HepG2 (cell line): ENCODE data around the gene TUBA4A. TPM values are rescaled to one million over a fixed set of nuclear protein-coding genes. Genes with fewer than 3 reads are reported as not detected.

Experiments
- ATAD3A ChIP-seq: sonication (generic); formaldehyde crosslinking; IDR thresholded peaks from 2 replicates; pipeline ENCODE4 v1.4.0; 2020; ENCODE audit warnings: missing genetic modification reagents
- EED ChIP-seq: sonication (generic); formaldehyde crosslinking; IDR thresholded peaks from 2 replicates; pipeline ENCODE4 v1.5.0; 2020; ENCODE audit warnings: mild to moderate bottlenecking, missing genetic modification reagents
- HDAC2 ChIP-seq: sonication (generic); formaldehyde crosslinking; IDR thresholded peaks from 2 replicates; pipeline ENCODE4 v1.4.0; 2020; ENCODE audit warnings: missing genetic modification reagents
- KLF13 ChIP-seq: sonication (generic); formaldehyde crosslinking; IDR thresholded peaks from 2 replicates; pipeline ENCODE4 v1.4.0; 2020; ENCODE audit warnings: mild to moderate bottlenecking, missing genetic modification reagents
- NBN ChIP-seq: fragments of 450-650 bp; conservative IDR thresholded peaks from 2 replicates; pipeline ENCODE4 v1.6.1; 2017
- RXRB ChIP-seq: IDR thresholded peaks from 2 replicates; pipeline ENCODE4 v1.6.1; 2016; ENCODE audit warnings: borderline replicate concordance, missing genetic modification reagents, missing compliant biosample characterization
- SMARCE1 ChIP-seq: fragments of 450-650 bp; IDR thresholded peaks from 2 replicates; pipeline ENCODE4 v1.6.1; 2017; ENCODE audit warnings: borderline replicate concordance
- TFAP4 ChIP-seq: sonication (generic); IDR thresholded peaks from 2 replicates; pipeline ENCODE4 v1.6.1; 2016; ENCODE audit warnings: low read depth, borderline replicate concordance
- ZBTB10 ChIP-seq: sonication (generic); formaldehyde crosslinking; IDR thresholded peaks from 2 replicates; pipeline ENCODE4 v1.4.0; 2020; ENCODE audit warnings: missing genetic modification reagents, borderline replicate concordance
- ZNF20 ChIP-seq: sonication (generic); formaldehyde crosslinking; IDR thresholded peaks from 2 replicates; pipeline ENCODE4 v1.4.0; 2020; ENCODE audit warnings: mild to moderate bottlenecking, moderate library complexity, missing genetic modification reagents
- ZNF276 ChIP-seq: sonication (generic); formaldehyde crosslinking; IDR thresholded peaks from 2 replicates; pipeline ENCODE4 v1.4.0; 2020; ENCODE audit warnings: mild to moderate bottlenecking, low read depth, missing genetic modification reagents
- ZNF331 ChIP-seq: sonication (generic); formaldehyde crosslinking; IDR thresholded peaks from 2 replicates; pipeline ENCODE4 v1.4.0; 2020; ENCODE audit warnings: missing genetic modification reagents
- ZNF619 ChIP-seq: sonication (generic); formaldehyde crosslinking; IDR thresholded peaks from 2 replicates; pipeline ENCODE4 v1.4.0; 2020; ENCODE audit warnings: mild to moderate bottlenecking, missing genetic modification reagents
- ZNF713 ChIP-seq: sonication (generic); formaldehyde crosslinking; IDR thresholded peaks from 2 replicates; pipeline ENCODE4 v1.4.0; 2020; ENCODE audit warnings: mild to moderate bottlenecking, missing genetic modification reagents
- polyA plus RNA-seq, 8 experiments: library from polyadenylated mRNA; depleted of rRNA in 3 of 8; stranded (reverse) in 7 of 8; unstranded in 1 of 8; fragments of >200 nt; fragmentation: Illumina TruSeq in 4 of 8; extraction: Trizol in 4 of 8; gene quantifications; 2 replicates each; pipeline versions ENCODE4 v1.2.1 to v1.2.3, GENCODE V29; 2011 to 2016; ENCODE audit warnings: low read depth in 4 of 8, missing spikeins in 1 of 8, mixed read lengths in 1 of 8; ENCODE audit not compliant: insufficient read depth in 1 of 8
- total RNA-seq, 5 experiments: library from RNA; depleted of rRNA; stranded (reverse); fragments of >200 nt; fragmentation: Illumina TruSeq; extraction: Trizol; gene quantifications; 2 replicates each; pipeline ENCODE4 v1.2.3, GENCODE V29; 2016; ENCODE audit warnings: low read depth in 1 of 5
- TF ChIP-seq, protein P1 (sequence below): sonication (generic); formaldehyde crosslinking; IDR thresholded peaks from 2 replicates; pipeline ENCODE4 v1.4.0; 2020; ENCODE audit warnings: missing genetic modification reagents
- TF ChIP-seq, protein P2 (sequence below), 2 experiments: fragments of 450-650 bp in 1 of 2; sonication (generic) in 1 of 2; formaldehyde crosslinking; IDR thresholded peaks; 2 replicates each; pipeline versions ENCODE4 v1.5.0 to v1.8.0; 2020 to 2022; ENCODE audit warnings: mild to moderate bottlenecking in 1 of 2, missing genetic modification reagents in 1 of 2
- TF ChIP-seq, protein P3 (sequence below): sonication (generic); formaldehyde crosslinking; IDR thresholded peaks from 2 replicates; pipeline ENCODE4 v1.4.0; 2020; ENCODE audit warnings: missing genetic modification reagents; ENCODE audit errors: not compliant biosample characterization
- TF ChIP-seq, protein P4 (sequence below): sonication (generic); formaldehyde crosslinking; IDR thresholded peaks from 2 replicates; pipeline ENCODE4 v1.8.0; 2022; ENCODE audit warnings: mild to moderate bottlenecking, missing genetic modification reagents; ENCODE audit not compliant: insufficient replicate concordance

Gene TUBA4A
- total and polyA plus RNA-seq, 2 of the 13 experiments (the other 11 are each of a cell fraction or from before 2014, with no cell fraction given): 1.3 to 12.7 TPM

DNA sequence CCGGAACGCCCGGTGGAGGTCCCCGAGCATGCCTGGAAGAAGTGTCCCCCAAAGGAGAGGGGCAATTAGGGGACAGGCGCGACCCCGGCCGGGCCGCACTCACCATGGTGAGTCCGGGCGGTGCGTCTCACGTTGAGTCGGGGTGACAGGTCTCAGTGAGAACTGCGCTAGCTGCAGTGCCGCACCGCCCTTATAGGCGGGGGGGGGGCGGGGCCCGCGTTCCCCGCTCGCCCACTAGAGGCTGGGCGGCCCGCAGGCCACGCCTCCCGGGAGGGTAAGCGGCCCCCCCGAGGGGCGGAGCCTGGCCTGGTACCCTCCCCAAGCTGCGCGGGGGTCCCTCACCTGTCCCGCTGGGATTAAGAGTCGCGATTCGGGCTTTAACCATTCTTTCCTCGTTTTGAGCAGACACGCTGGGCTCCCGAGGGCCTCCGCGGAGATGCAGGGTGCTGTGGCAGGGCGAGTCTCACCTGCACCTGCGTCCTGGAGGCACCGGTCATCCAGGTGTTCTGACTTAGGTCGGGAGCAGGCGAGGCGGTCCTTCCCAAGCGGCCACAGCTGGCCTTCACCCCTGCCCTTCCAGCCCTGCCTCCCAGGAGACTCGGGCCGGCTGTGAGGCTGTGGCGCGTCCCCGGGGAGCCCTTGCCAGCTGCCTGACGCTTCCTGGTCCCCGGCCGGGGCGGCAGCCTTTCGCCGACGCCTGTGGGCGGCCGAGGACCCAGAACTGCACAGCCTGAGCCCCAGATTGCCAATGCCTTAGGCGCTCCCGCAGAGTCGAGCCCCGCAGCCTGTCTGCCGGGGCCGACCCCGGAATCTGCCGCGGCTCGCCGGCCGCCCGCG, at the start of gene TUBA4A (continued):
- TF ChIP-seq ZBTB10 (CRISPR knock-in tag): 0 out of 2 replicates have a peak, but pooled peaks have one; percentile 58
- TF ChIP-seq KLF13 (CRISPR knock-in tag): no peak
- TF ChIP-seq ATAD3A (CRISPR knock-in tag): no peak
- TF ChIP-seq, protein P1, sequence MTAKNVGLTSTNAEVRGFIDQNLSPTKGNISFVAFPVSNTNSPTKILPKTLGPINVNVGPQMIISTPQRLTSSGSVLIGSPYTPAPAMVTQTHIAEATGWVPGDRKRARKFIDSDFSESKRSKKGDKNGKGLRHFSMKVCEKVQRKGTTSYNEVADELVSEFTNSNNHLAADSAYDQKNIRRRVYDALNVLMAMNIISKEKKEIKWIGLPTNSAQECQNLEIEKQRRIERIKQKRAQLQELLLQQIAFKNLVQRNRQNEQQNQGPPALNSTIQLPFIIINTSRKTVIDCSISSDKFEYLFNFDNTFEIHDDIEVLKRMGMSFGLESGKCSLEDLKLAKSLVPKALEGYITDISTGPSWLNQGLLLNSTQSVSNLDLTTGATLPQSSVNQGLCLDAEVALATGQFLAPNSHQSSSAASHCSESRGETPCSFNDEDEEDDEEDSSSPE (CRISPR knock-in tag): peak; percentile 23; the same call in 1 of the 2 replicates
- TF ChIP-seq SMARCE1: no peak
- TF ChIP-seq, protein P2, sequence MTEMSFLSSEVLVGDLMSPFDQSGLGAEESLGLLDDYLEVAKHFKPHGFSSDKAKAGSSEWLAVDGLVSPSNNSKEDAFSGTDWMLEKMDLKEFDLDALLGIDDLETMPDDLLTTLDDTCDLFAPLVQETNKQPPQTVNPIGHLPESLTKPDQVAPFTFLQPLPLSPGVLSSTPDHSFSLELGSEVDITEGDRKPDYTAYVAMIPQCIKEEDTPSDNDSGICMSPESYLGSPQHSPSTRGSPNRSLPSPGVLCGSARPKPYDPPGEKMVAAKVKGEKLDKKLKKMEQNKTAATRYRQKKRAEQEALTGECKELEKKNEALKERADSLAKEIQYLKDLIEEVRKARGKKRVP (CRISPR knock-in tag; IDR thresholded peaks at IDR 0.05): 0 out of 4 replicates have a peak, but pooled peaks of 1 of the 2 experiments have one; percentile 34
- TF ChIP-seq ZNF276 (CRISPR knock-in tag): no peak
- no peak; the same call in 1 of the 2 replicates for TF ChIP-seq HDAC2 (CRISPR knock-in tag)
- TF ChIP-seq NBN: no peak
- no peak; the same call in 1 of the 2 replicates for TF ChIP-seq TFAP4
- TF ChIP-seq, protein P3, sequence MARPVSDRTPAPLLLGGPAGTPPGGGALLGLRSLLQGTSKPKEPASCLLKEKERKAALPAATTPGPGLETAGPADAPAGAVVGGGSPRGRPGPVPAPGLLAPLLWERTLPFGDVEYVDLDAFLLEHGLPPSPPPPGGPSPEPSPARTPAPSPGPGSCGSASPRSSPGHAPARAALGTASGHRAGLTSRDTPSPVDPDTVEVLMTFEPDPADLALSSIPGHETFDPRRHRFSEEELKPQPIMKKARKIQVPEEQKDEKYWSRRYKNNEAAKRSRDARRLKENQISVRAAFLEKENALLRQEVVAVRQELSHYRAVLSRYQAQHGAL (CRISPR knock-in tag): no peak
- TF ChIP-seq ZNF619 (CRISPR knock-in tag): no peak
- TF ChIP-seq RXRB (CRISPR knock-in tag): no peak; the same call in 1 of the 2 replicates
- TF ChIP-seq ZNF713 (CRISPR knock-in tag): 0 out of 2 replicates have a peak, but pooled peaks have one; percentile 23
- TF ChIP-seq ZNF331 (CRISPR knock-in tag): peak; percentile 51; the same call in 1 of the 2 replicates
- TF ChIP-seq, protein P4, sequence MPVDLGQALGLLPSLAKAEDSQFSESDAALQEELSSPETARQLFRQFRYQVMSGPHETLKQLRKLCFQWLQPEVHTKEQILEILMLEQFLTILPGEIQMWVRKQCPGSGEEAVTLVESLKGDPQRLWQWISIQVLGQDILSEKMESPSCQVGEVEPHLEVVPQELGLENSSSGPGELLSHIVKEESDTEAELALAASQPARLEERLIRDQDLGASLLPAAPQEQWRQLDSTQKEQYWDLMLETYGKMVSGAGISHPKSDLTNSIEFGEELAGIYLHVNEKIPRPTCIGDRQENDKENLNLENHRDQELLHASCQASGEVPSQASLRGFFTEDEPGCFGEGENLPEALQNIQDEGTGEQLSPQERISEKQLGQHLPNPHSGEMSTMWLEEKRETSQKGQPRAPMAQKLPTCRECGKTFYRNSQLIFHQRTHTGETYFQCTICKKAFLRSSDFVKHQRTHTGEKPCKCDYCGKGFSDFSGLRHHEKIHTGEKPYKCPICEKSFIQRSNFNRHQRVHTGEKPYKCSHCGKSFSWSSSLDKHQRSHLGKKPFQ: peak; percentile 71
- TF ChIP-seq ZNF20: no peak
- TF ChIP-seq EED (CRISPR knock-in tag): no peak
